ENCODE measurements around the gene KRAS. TPM values are rescaled to one million over a fixed set of nuclear protein-coding genes. Genes with fewer than 3 reads are reported as not detected.

Gene KRAS
- total and polyA plus RNA-seq, 3 donors from 2014 or later = 13.3 to 22.1 (median 20.3) TPM

DNA sequence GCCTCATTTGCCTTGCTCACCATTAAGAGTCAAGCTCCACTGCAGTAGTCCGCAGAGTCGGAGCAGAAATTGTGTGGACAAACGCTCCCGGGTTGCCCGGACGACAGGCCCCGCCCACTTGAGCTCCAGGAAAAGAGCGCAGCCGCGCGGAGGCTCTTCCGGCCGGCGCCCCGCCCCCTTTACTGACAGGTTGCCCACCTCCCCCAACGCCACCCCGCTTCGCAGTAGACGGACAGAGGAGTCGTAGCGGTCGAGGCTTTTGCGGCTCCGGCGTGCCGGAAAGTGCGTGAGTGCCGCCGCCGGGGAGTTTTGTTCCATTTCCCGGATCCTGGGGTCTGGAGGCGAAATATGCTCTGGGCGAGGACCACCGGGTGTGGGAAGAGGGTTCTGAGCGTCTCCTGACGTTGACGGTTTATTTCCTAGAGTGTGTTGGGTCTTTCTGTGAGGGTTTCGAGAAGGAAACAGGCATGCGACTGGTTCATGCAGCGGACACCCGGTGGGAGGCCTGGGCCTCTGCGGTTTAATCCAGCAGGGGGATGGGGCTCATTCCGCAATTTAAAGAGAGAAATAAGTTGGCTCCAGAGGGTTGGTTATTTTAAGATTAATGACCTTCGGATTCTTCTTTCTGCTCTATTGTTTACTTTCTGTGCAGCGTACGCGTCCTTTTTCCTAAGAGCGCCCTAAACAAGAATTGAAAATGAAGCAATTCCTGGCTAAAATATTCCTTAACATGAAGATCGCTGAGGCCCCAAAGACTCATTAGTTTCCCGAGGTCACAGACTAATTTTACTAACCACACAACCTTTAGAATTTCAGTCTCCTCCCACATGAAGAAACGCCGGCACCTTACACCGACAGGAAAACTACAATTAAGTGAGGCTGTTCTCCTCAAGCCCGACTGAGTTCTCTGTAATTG, 55.4 kb downstream of the KRAS start, which contains the start of the genes DNAI7 and ETFRF1:
Gene DNAI7 (minus strand): TSS at position 105 of the 916 bp plus-strand sequence. CDS start 82 bp downstream, at position 23.
Gene ETFRF1 (plus strand): TSS at position 182 of the 916 bp plus-strand sequence. CDS start 8,720 bp downstream, outside the sequence.
- WGBS, 2 donors = 0 to 1% methylated on average over 30 to 54 of the region's 54 CpGs
- H3K36me3 ChIP-seq (ENCODE audit: low read depth, missing control alignments) = no peaks in the 10 kb centered on the region
- peak within 1 kb of the TSS; percentile 61 to 88 for H3K4me3 ChIP-seq
- peaks cover 10% of the 10 kb centered on the region for H3K4me1 ChIP-seq
- H3K27me3 ChIP-seq = no peaks in the 10 kb centered on the region
- peak within 1 kb of the TSS; percentile 87 to 92 for H3K27ac ChIP-seq
- peak; percentile 99 for DNase-seq
- intact Hi-C loops (cut with DNase I; ENCODE audit: low total_unique reads) = no loop called here
- TF ChIP-seq, protein P1, sequence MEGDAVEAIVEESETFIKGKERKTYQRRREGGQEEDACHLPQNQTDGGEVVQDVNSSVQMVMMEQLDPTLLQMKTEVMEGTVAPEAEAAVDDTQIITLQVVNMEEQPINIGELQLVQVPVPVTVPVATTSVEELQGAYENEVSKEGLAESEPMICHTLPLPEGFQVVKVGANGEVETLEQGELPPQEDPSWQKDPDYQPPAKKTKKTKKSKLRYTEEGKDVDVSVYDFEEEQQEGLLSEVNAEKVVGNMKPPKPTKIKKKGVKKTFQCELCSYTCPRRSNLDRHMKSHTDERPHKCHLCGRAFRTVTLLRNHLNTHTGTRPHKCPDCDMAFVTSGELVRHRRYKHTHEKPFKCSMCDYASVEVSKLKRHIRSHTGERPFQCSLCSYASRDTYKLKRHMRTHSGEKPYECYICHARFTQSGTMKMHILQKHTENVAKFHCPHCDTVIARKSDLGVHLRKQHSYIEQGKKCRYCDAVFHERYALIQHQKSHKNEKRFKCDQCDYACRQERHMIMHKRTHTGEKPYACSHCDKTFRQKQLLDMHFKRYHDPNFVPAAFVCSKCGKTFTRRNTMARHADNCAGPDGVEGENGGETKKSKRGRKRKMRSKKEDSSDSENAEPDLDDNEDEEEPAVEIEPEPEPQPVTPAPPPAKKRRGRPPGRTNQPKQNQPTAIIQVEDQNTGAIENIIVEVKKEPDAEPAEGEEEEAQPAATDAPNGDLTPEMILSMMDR (IDR thresholded peaks at IDR 0.05) = no peak
- TF ChIP-seq POLR2A (IDR thresholded peaks at IDR 0.05) = peak; percentile 56
- no peaks in the 10 kb centered on the region for H3K9me3 ChIP-seq

DNA sequence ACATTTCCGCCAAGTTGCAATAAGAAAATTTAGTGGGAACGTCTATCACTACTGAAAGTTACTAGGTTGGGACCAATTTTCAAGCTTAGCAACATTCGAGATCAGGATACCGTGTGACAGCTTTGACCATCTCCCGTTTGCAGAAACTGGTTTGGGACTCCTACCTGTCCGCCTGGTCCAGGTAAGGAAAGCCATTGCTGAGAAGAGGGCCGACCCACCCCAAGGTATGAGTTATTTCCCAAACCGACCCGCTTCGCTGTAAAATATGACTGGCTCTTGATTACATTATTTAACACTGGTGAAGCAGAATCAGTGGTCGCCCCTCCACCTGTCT, 56.0 kb downstream of the KRAS start:
- Histone ChIP-seq H3K36me3 (ENCODE audit: low read depth, missing control alignments) (no peaks in the 10 kb centered on the region), H3K9me3 (no peaks in the 10 kb centered on the region), H3K4me3 (peak overlapping the region; percentile 61 to 88), H3K27ac (peak overlapping the region; percentile 87 to 92), H3K4me1 (peaks cover 10% of the 10 kb centered on the region), H3K27me3 (no peaks in the 10 kb centered on the region)
- intact Hi-C loops (cut with DNase I; ENCODE audit: low total_unique reads) = no loop called here
- WGBS, 2 donors = 4% methylated on average over 11 of the region's 11 CpGs
- TF ChIP-seq POLR2A (IDR thresholded peaks at IDR 0.05) = no peak
- TF ChIP-seq, protein P1 (IDR thresholded peaks at IDR 0.05) = no peak
- DNase-seq = no peak

GRCh38 chr12:25194214-25194613, 56.5 kb downstream of the KRAS start:
- peaks cover 10% of the 10 kb centered on the region for H3K4me1 ChIP-seq
- no peak for TF ChIP-seq POLR2A (IDR thresholded peaks at IDR 0.05)
- TF ChIP-seq, protein P1 (IDR thresholded peaks at IDR 0.05) = no peak
- H3K27ac ChIP-seq = peak overlapping the region; percentile 87 to 92
- peak overlapping the region; percentile 61 to 88 for H3K4me3 ChIP-seq
- no peaks in the 10 kb centered on the region for H3K27me3 ChIP-seq
- no peak for DNase-seq
- H3K36me3 ChIP-seq (ENCODE audit: low read depth, missing control alignments) = no peaks in the 10 kb centered on the region
- intact Hi-C loops (cut with DNase I; ENCODE audit: low total_unique reads) = no loop called here
- H3K9me3 ChIP-seq = no peaks in the 10 kb centered on the region
- 4 to 12% methylated on average over 1 of the region's 1 CpG for WGBS, 2 donors

GRCh38 chr12:25190793-25191192, 59.9 kb downstream of the KRAS start:
- H3K27ac ChIP-seq = no peak overlapping the region
- TF ChIP-seq, protein P1 (IDR thresholded peaks at IDR 0.05) = no peak
- no peak for TF ChIP-seq POLR2A (IDR thresholded peaks at IDR 0.05)
- no peaks in the 10 kb centered on the region for H3K27me3 ChIP-seq
- intact Hi-C loops (cut with DNase I; ENCODE audit: low total_unique reads) = no loop called here
- DNase-seq = no peak
- H3K36me3 ChIP-seq (ENCODE audit: low read depth, missing control alignments) = no peaks in the 10 kb centered on the region
- H3K4me3 ChIP-seq = no peak overlapping the region
- WGBS, 2 donors = 91 to 92% methylated on average over 6 of the region's 6 CpGs
- H3K4me1 ChIP-seq = peaks cover 9% of the 10 kb centered on the region
- H3K9me3 ChIP-seq = no peaks in the 10 kb centered on the region

Measured in testis (tissue), 3 donors.